Measurements from ENCODE around the gene PDE6A. TPM values are rescaled to one million over a fixed set of nuclear protein-coding genes. Genes with fewer than 3 reads are reported as not detected.

The PDE6A gene
- total and polyA plus RNA-seq, 2 experiments from 2014 or later = not detected

DNA sequence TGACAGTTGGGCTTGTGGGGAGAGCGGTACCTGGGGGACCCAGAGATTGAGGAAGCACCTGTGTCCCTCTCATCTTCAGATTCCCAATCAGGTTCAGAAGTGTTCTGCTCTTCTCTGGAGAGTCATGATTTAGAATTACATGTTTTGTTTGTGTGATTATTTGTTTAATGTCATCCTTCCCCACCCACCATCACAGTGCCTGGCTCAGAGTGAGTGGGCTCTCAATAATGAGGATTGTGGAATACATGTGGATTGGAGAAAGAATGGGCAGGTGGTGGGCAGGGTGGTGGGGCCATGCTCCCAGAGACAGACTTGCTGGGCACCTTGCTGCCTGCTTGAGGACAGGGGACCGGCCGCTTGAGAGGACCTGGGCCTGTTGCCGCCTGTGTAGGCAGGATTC, 126.5 kb downstream of the PDE6A start:
- Histone ChIP-seq H2AFZ (no peak overlapping the region), H3K9me3 (ENCODE audit: low read depth) (no peaks in the 10 kb centered on the region), H3K4me3 (no peak overlapping the region), H3F3A (ENCODE audit: insufficient read depth) (no peaks in the 10 kb centered on the region), H3K27me3 (replicated peaks; ENCODE audit: insufficient read depth) (no peaks in the 10 kb centered on the region), H3K79me2 (ENCODE audit: insufficient read depth) (no peaks in the 10 kb centered on the region), H3K9ac (no peak overlapping the region), H3K27ac (no peak overlapping the region), H4K20me1 (ENCODE audit: insufficient read depth) (no peaks in the 10 kb centered on the region), H3K9me2 (ENCODE audit: insufficient read depth) (no peaks in the 10 kb centered on the region), H3K4me2 (ENCODE audit: unreplicated experiment) (no peak overlapping the region), H3K36me3 (ENCODE audit: low read depth) (no peaks in the 10 kb centered on the region), H3K4me1 (ENCODE audit: insufficient read depth) (no peaks in the 10 kb centered on the region)
- TF ChIP-seq EZH2 (IDR thresholded peaks at IDR 0.05; ENCODE audit: insufficient read depth, poor library complexity, severe bottlenecking) = no peak
- TF ChIP-seq EZH2phosphoT487 (IDR thresholded peaks at IDR 0.05; ENCODE audit: insufficient read depth, low read depth) = no peak
- in situ Hi-C loops (cut with MboI) = no loop called here
- WGBS, 2 experiments (ENCODE audit: low coverage in 1 of 2, low lambda C conversion rate in 2 of 2, missing lambda C conversion rate in 2 of 2) = 92 to 93% methylated on average over 4 of the region's 4 CpGs
- no peak for DNase-seq

DNA sequence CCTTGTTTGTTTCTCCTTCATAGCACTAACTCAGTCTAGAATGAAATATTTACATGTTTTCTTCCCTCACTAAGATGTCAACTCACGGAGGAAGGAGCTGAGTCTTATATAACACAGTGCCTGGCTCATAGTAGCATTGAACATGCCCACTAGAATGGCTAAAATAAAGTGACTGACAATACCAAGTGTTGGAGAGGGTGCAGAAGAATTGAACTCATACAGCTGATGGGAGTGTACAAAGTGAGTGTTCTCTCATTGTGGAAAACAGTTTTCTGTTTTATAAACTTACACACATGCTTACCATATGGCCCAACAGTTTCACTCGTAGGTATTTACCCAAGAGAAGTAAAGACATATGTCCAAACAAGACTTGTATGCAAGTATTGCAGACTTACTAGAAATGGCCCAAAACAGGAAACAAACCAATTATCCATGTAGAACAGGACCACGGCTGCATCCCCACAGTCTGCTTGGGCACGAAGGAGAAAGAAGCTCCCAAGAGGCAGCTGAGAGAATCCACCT, 127.0 kb downstream of the PDE6A start:
- Histone ChIP-seq H3K27me3 (replicated peaks; ENCODE audit: insufficient read depth) (no peaks in the 10 kb centered on the region), H3K9ac (no peak overlapping the region), H3F3A (ENCODE audit: insufficient read depth) (no peaks in the 10 kb centered on the region), H3K4me3 (no peak overlapping the region), H3K79me2 (ENCODE audit: insufficient read depth) (no peaks in the 10 kb centered on the region), H3K9me3 (ENCODE audit: low read depth) (no peaks in the 10 kb centered on the region), H3K27ac (no peak overlapping the region), H3K36me3 (ENCODE audit: low read depth) (no peaks in the 10 kb centered on the region), H3K4me2 (ENCODE audit: unreplicated experiment) (no peak overlapping the region), H2AFZ (no peak overlapping the region), H4K20me1 (ENCODE audit: insufficient read depth) (no peaks in the 10 kb centered on the region), H3K9me2 (ENCODE audit: insufficient read depth) (no peaks in the 10 kb centered on the region), H3K4me1 (ENCODE audit: insufficient read depth) (no peaks in the 10 kb centered on the region)
- TF ChIP-seq EZH2 (IDR thresholded peaks at IDR 0.05; ENCODE audit: insufficient read depth, poor library complexity, severe bottlenecking) = no peak
- TF ChIP-seq EZH2phosphoT487 (IDR thresholded peaks at IDR 0.05; ENCODE audit: insufficient read depth, low read depth) = no peak
- WGBS, 2 experiments (ENCODE audit: low coverage in 1 of 2, low lambda C conversion rate in 2 of 2, missing lambda C conversion rate in 2 of 2) = 43 to 53% methylated on average over 4 of the region's 4 CpGs
- DNase-seq = no peak
- in situ Hi-C loops (cut with MboI) = no loop called here

DNA sequence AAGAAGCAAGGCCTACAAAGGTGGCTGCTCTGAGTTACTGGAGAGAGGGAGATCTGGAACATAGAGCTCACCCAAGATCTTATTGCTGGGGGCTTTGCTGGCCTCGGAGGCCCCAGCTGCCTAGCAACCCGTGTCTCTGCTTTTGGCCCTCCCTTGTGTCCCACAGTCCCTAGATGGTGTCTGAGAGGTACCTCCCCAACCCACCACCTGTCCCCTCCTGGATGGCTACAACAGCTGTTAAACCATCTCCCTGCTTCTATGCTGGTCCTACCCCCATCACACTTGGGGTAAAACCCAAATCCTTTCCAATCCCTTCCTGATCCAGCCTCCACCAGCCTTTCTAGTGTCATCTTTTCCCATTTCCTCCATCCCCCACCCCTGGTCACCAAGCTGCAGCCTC, 127.9 kb downstream of the PDE6A start:
- Histone ChIP-seq H3K9me2 (ENCODE audit: insufficient read depth) (no peaks in the 10 kb centered on the region), H3K4me2 (ENCODE audit: unreplicated experiment) (no peak overlapping the region), H3K4me3 (no peak overlapping the region), H3K79me2 (ENCODE audit: insufficient read depth) (no peaks in the 10 kb centered on the region), H4K20me1 (ENCODE audit: insufficient read depth) (no peaks in the 10 kb centered on the region), H3K9me3 (ENCODE audit: low read depth) (no peaks in the 10 kb centered on the region), H3F3A (ENCODE audit: insufficient read depth) (no peaks in the 10 kb centered on the region), H3K4me1 (ENCODE audit: insufficient read depth) (no peaks in the 10 kb centered on the region), H3K27ac (no peak overlapping the region), H3K9ac (no peak overlapping the region), H3K36me3 (ENCODE audit: low read depth) (no peaks in the 10 kb centered on the region), H2AFZ (no peak overlapping the region), H3K27me3 (replicated peaks; ENCODE audit: insufficient read depth) (no peaks in the 10 kb centered on the region)
- no peak for DNase-seq
- WGBS, 2 experiments (ENCODE audit: low coverage in 1 of 2, low lambda C conversion rate in 2 of 2, missing lambda C conversion rate in 2 of 2) = 86% methylated on average over 2 of the region's 2 CpGs
- in situ Hi-C loops (cut with MboI) = no loop called here
- no peak for TF ChIP-seq EZH2 (IDR thresholded peaks at IDR 0.05; ENCODE audit: insufficient read depth, poor library complexity, severe bottlenecking)
- no peak for TF ChIP-seq EZH2phosphoT487 (IDR thresholded peaks at IDR 0.05; ENCODE audit: insufficient read depth, low read depth)

DNA sequence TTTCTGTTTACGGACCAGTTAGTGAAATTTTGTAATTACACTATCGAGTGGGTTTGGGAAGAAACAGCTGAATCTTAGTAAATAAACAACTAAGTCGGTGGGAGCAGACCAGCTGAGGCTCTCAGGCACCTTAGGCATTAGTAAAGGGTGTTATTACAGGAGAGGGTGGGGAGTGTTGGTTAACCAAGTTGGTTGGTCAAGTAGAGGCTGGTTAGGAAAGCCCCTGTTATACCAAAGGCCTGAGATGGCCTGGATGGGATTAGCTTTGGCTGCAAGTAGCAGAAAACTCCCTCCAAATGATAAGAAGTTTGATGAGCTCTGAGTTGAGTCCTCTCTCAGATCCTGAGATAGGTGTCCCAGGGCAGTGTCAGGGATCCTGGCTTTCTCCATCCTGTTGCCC, 133.1 kb downstream of the PDE6A start:
- no peak overlapping the region for H3K4me3 ChIP-seq
- no peaks in the 10 kb centered on the region for H3K9me2 ChIP-seq (ENCODE audit: insufficient read depth)
- no peak overlapping the region for H3K9ac ChIP-seq
- no peaks in the 10 kb centered on the region for H4K20me1 ChIP-seq (ENCODE audit: insufficient read depth)
- H3K4me2 ChIP-seq (ENCODE audit: unreplicated experiment) = no peak overlapping the region
- no peaks in the 10 kb centered on the region for H3K36me3 ChIP-seq (ENCODE audit: low read depth)
- H3K27ac ChIP-seq = no peak overlapping the region
- in situ Hi-C loops (cut with MboI) = no loop called here
- H3K4me1 ChIP-seq (ENCODE audit: insufficient read depth) = no peaks in the 10 kb centered on the region
- H3K79me2 ChIP-seq (ENCODE audit: insufficient read depth) = no peaks in the 10 kb centered on the region
- no peaks in the 10 kb centered on the region for H3K9me3 ChIP-seq (ENCODE audit: low read depth)
- DNase-seq = no peak
- H3F3A ChIP-seq (ENCODE audit: insufficient read depth) = no peaks in the 10 kb centered on the region
- no peak overlapping the region for H2AFZ ChIP-seq
- H3K27me3 ChIP-seq (replicated peaks; ENCODE audit: insufficient read depth) = no peaks in the 10 kb centered on the region
- WGBS, 2 experiments (ENCODE audit: low coverage in 1 of 2, low lambda C conversion rate in 2 of 2, missing lambda C conversion rate in 2 of 2) = 61% methylated on average over 3 of the region's 3 CpGs
- no peak for TF ChIP-seq EZH2phosphoT487 (IDR thresholded peaks at IDR 0.05; ENCODE audit: insufficient read depth, low read depth)
- no peak for TF ChIP-seq EZH2 (IDR thresholded peaks at IDR 0.05; ENCODE audit: insufficient read depth, poor library complexity, severe bottlenecking)

DNA sequence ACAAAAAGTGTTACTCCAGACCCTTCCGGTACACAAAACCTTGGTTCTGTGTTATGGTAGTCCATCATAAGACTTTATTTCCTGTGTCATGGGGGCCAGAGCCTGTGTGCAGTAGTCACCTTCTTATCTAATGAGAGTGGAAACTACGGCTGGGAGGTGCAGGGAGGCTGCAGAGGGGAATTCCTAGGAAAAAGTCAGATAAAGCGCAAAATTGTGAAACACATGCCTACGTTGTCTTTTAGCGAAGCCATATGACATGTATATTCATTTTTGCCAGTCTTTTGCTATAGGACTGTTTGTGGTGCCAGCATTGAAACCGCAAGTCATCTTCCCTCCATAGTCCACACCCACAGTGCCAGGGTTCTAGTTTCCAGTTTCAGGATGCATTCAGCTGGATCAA, 133.7 kb downstream of the PDE6A start:
- no peaks in the 10 kb centered on the region for H3K9me2 ChIP-seq (ENCODE audit: insufficient read depth)
- H3K4me1 ChIP-seq (ENCODE audit: insufficient read depth) = peaks cover 5% of the 10 kb centered on the region
- H4K20me1 ChIP-seq (ENCODE audit: insufficient read depth) = no peaks in the 10 kb centered on the region
- in situ Hi-C loops (cut with MboI) = no loop called here
- H3K9me3 ChIP-seq (ENCODE audit: low read depth) = no peaks in the 10 kb centered on the region
- H2AFZ ChIP-seq = no peak overlapping the region
- 90 to 93% methylated on average over 6 of the region's 6 CpGs for WGBS, 2 experiments (ENCODE audit: low coverage in 1 of 2, low lambda C conversion rate in 2 of 2, missing lambda C conversion rate in 2 of 2)
- no peak overlapping the region for H3K9ac ChIP-seq
- no peaks in the 10 kb centered on the region for H3K79me2 ChIP-seq (ENCODE audit: insufficient read depth)
- H3F3A ChIP-seq (ENCODE audit: insufficient read depth) = no peaks in the 10 kb centered on the region
- no peaks in the 10 kb centered on the region for H3K27me3 ChIP-seq (replicated peaks; ENCODE audit: insufficient read depth)
- no peak for DNase-seq
- H3K27ac ChIP-seq = no peak overlapping the region
- H3K36me3 ChIP-seq (ENCODE audit: low read depth) = no peaks in the 10 kb centered on the region
- H3K4me3 ChIP-seq = no peak overlapping the region
- no peak overlapping the region for H3K4me2 ChIP-seq (ENCODE audit: unreplicated experiment)
- no peak for TF ChIP-seq EZH2phosphoT487 (IDR thresholded peaks at IDR 0.05; ENCODE audit: insufficient read depth, low read depth)
- no peak for TF ChIP-seq EZH2 (IDR thresholded peaks at IDR 0.05; ENCODE audit: insufficient read depth, poor library complexity, severe bottlenecking)
